SK-N-SH (cell line): ENCODE results near the gene RSRC2.

Experiments
- CTCF ChIP-seq: fragments of 200-600 bp; sonication (generic); IDR thresholded peaks from 2 replicates; pipeline ENCODE4 v1.6.1; 2017; ENCODE audit warnings: antibody characterized with exemption, mild to moderate bottlenecking, moderate library complexity
- TEAD4 ChIP-seq: IDR thresholded peaks from 2 replicates; pipeline ENCODE4 v1.4.0; 2012; ENCODE audit warnings: mild to moderate bottlenecking, borderline replicate concordance; ENCODE audit not compliant: insufficient read depth

DNA sequence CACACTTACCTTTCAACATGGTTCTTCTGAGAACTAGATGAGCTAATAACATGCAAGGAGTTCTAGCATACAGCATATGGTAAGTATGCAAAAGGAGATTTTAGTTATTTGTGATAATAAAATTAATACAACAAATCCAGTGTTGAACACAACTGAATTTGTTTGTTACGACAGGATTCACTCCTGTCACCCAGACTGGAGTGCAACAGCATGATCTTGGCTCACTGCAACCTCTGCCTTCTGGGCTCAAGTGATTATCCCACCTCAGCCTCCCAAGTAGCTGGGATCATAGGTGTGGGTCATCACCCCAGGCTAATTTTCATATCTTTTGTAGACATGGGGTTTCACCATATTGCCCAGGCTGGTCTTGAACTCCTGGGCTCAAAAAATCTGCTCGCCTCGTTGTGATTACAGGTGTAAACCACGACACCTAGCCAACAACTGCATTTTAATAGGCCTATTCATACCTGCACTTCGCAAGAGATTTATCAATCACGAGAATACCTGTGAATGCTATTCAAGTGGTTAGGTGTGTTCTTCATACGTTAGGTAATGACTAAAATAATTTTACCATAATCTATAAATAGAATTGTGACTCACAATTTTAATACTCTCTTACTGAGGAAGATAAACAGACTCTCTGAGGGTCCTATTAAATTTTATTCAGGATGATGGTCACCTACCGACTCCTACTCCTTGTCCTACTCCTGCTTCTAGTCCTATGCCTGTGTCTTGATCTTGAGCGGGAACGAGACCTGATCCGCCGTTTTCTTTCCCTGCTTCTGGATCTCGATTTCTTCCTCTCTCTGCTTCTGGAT lies 10.0 kb downstream of the RSRC2 start:
- TF ChIP-seq CTCF (no peak), TEAD4 (no peak)
